Neural cell (in vitro differentiated cells): ENCODE results near the gene TRPM2.

Experiments
- EZH2 ChIP-seq: fragments of 200-600, 300-800 bp; shearing (Covaris generic), sonication (generic); IDR thresholded peaks from 2 replicates; pipeline ENCODE4 v1.6.1; 2014; ENCODE audit warnings: antibody characterized with exemption, low read length, borderline replicate concordance, mild to moderate bottlenecking; ENCODE audit not compliant: insufficient read depth, poor library complexity, severe bottlenecking
- TF ChIP-seq, protein P1 (sequence below): fragments of 450-650 bp; IDR thresholded peaks from 2 replicates; pipeline ENCODE4 v1.5.1; 2014; ENCODE audit warnings: antibody characterized with exemption, mild to moderate bottlenecking, moderate library complexity; ENCODE audit not compliant: poor library complexity, severe bottlenecking

DNA sequence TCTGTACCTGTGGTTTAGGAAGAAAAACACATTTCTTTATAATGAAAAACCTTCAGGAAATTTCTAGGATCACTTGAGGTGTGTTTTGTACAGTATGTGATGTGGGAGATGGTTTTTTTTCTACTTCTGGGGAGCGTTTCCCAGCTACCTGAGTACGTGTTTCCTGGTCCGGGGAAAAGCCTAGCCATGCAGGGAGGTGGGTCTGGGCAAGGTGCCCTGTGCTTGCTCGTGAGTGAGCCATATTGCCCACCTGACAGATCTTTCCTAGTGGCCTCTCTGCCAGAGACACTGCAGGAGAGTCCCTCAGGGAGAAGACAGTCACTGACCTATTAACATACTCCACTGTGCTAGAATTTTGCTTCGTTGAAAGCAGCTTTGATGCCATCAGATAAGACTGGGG lies 41.3 kb downstream of the TRPM2 start:
- TF ChIP-seq, protein P1, sequence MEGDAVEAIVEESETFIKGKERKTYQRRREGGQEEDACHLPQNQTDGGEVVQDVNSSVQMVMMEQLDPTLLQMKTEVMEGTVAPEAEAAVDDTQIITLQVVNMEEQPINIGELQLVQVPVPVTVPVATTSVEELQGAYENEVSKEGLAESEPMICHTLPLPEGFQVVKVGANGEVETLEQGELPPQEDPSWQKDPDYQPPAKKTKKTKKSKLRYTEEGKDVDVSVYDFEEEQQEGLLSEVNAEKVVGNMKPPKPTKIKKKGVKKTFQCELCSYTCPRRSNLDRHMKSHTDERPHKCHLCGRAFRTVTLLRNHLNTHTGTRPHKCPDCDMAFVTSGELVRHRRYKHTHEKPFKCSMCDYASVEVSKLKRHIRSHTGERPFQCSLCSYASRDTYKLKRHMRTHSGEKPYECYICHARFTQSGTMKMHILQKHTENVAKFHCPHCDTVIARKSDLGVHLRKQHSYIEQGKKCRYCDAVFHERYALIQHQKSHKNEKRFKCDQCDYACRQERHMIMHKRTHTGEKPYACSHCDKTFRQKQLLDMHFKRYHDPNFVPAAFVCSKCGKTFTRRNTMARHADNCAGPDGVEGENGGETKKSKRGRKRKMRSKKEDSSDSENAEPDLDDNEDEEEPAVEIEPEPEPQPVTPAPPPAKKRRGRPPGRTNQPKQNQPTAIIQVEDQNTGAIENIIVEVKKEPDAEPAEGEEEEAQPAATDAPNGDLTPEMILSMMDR, result no peak
- TF ChIP-seq EZH2, result no peak
